HG02870 (cell line): Measurements from ENCODE around the gene CD320.
"Not testable (repeated sequence)": the region's sequence is repeated elsewhere in the genome, so short reads cannot be mapped to it uniquely, and the experiment has no call there.

ENCODE experiments used
- ATAC-seq: cut with Tn5 transposase; IDR thresholded peaks from one replicate; pipeline ENCODE4 v1.9.1; 2021; ENCODE audit warnings: mild to moderate bottlenecking, moderate library complexity; ENCODE audit not compliant: unreplicated experiment

The CD320 gene

DNA sequence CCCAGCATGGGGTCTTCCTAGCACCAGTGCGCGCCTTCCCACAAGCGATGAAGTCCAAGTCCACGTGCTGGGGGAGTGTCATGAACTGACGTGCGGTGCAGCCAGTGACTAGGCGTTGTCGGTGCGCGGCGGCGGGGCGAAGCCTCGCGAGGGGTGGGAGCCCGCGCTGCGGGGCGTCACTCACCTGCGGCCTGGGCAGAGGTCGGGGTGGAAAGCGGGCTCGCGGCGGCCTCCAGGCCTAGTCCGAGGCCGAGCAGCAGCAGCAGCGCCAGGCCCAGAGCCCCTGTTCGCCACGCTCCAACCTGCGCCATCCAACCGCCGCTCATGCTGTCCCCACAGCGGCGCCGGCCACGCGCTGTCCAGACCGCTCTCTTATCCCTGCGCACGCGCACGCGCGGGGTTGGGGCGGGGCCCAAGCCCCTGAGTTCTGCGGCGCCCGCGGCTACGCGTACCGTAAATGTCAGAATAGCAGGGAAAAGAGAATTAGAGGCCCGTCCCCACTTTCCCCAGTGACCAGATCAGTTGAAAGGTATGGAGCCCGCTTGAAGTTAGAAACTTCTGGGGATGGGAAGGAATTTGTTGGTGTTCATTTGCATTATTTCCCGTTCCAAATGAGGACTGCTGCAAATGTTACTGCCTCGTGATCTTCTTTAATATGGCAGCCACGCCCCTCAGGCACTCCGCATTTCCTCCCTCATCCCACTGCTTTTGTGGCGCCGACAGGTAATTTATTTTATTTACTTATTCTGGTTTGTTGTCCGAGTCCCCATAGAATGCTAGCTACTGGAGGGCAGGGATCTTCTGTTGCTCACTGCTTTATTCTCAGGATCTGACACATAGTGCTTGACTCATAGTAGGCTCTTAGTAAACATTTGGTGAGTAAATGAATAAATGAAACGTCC is at the start of gene CD320:
Gene CD320, minus strand, starts transcription at position 394 of the 902 bp plus-strand sequence. Its CDS starts 68 bp downstream, at position 326.
- peak; percentile 76 for ATAC-seq

DNA sequence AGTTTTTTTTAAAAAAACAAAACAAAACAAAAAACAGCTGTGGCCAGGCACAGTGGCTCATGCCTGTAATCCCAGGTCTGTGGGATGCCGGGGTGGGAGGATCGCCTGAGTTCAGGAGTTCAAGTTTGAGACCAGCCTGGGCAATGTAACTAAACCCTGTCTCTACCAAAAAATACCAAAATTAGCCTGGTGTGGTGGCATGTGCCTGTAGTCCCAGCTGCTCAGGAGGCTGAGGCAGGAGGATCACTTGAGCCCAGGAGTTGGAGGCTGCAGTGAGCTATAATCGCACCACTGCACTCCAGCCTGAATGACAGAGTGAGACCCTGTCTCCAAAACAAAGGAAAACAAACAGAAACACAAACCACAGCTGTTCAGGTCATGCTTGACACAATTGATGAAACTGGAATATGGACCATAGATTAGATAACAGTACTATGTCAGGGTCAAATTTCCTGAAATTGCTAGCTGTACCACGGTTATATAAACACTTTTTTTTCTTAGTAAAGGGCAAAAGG is 48.9 kb upstream of the CD320 start:
- no peak for ATAC-seq

DNA sequence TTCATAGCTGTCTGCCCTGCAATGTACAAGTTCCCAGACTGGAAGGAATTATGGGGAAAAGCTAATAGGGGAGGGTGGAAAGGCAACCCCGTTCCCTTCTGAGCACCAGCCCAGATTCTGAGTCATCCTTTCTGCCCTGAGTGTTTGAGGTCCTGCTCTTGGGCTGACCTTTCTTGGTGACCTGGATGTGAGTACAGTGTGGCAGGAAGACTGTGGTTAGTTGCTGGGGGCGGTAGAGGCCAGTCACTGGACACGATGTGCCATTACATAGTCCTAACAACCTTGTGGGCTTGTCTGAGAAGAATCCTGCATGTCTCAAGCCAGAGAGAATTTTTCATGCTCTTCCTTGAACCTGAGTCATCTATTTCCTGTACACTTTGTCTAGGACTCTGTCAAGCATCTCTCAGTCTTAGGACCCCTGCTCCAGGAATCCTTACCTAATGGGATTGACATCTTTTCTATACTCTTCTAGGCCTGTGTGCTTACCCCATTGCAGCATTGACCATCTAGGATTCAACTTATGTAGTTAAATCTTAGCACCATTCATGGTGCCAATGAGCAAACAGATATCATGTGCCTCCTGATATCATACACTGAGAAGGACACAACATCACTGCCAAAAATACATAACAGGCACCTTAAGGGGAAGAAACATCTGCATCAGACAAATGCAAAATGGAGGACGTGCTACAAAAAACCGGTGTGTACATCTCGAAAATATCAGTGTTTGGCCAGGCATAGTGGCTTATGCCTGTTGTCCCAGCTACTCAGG is 47.7 kb upstream of the CD320 start:
- no peak for ATAC-seq

DNA sequence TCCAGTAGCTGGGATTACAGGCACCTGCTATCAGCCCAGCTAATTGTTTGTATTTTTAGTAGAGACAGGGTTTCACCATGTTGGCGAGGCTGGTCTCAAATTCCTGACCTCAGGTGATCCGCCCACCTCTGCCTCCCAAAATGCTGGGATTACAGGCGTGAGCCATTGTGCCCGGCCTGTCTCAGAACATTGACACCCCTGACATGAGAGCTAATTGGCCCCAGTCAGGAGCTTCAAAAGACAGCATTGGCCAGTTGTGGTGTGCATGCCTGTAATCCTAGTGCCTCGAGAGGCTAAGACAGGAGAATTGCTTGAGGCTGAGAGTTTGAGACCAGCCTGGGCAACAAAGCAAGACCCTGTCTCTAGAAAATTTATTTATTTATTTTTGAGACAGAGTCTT is 44.7 kb upstream of the CD320 start:
- not testable (repeated sequence) for ATAC-seq

DNA sequence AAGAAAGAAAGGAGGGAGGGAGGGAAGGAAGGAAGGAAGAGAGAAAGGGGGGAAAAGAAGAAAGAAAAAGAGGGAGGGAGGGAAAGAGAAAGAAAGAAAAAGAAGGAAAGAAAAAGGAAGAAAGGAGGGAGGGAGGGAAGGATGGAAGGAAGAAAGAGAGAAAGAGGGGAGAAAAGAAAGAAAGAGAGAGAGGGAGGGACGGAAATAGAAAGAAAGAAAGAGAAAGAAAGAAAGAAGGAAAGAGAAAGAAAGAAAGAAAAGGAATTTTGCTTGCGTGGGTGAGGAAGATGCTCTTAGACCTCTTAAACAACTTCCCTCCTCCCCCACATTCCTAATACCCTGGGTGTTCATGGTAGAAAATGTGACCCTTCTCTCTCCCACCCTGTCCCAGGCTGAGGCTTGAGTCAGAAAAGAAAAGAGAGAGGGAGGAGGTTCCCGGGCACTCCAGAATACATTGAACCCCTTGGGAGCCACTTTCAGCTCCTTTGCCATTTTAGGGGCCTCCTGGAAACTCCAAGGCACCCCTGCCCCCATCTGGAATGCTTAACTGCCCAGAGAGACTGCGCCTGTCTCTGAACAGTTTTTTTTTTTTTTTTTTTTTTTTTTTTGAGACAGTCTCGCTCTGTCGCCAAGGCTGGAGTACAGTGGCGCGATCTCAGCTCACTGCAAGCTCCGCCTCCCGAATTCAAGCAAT is 44.1 kb upstream of the CD320 start:
- no peak for ATAC-seq

DNA sequence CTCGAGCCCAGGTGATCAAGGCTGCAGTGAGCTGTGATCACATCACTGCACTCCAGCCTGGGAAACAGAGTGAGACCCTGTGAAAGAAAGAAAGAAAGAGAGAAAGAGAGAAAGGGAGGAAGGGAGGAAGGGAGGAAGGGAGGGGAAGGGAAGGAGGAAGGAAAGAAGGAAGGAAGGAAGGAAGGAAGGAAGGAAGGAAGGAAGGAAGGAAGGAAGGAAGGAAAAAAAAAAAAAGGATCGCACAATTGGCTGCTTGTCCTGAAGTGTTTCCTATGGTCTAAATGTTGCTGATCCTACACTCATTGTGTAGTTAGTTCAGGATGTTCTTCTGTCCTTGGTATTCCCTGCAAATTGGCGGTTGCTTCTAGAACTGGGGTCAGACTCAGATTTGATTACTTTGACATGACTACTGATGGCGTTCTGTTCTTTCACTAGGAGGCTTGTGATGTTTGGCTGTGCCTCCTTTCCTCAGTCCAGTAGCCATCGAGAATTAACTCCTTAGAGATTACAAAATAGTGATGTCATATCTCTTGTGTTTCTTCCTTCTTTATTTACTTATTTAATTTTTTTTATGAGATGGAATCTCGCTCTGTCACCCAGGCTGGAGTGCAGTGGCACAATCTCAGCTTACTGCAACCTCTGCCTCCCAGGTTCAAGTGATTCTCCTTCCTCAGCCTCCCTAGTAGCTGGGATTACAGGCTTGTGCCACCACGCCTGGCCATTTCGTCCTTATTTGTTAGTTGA is 41.6 kb upstream of the CD320 start:
- ATAC-seq = not testable (repeated sequence)

DNA sequence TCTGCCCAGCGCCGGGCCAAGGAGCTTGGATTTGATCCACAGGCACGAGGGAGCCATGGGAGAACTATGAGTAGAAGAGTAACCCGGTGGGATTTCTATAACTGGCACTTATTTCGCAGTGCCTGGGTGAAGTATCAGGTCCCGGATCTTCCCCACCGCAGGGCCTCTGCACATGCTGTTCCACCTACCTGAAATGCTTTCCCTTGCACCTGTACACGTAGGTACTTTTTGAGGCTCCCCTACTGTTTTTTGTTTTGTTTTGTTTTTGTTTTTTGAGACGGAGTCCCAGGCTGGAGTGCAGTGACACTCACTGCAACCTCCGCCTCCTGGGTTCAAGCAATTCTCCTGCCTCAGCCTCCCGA is 35.3 kb upstream of the CD320 start:
- no peak for ATAC-seq

DNA sequence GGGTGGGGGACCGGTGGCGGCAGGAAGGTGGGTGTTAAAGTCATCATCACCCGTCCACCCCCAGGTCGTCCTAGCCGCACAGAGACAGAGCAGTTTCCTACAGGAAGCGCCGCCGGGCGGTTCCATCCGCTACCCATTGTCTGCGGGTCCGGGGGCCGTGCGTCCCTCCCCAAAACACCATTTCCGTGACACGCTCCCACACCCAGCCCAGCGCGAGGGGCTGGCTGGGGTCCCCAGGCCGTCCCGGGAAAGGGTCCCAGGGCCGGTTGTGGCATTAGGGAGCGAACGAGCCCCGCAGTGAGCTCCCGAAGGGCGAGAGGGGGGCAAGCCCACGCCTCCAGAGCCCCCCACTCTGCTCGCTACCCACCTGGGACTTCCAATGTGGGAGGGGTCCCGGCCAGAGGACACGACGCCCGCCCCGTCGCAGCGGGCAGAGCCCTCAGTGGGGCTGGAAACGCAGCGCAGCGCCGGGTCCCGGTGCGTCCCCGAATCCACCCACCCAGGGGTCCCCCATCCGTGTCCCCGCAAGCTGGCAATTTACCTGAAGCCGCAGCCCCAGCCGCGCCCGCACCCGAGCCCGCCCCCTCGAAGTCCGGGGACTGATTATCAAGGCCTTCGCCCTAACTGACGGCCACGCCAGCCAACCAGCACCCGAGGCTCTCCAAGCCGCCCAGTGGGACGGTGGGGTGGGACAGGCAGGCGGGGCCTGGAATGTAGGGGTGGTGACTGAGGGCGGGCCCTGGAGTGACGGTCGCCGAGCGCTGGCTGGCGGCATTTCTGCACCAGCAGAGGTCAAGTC is 34.7 kb upstream of the CD320 start, which contains the start of gene KANK3:
Gene KANK3, minus strand, starts transcription at position 579 of the 799 bp plus-strand sequence. CDS start 5,434 bp downstream, outside the sequence.
- ATAC-seq = peak; percentile 70

DNA sequence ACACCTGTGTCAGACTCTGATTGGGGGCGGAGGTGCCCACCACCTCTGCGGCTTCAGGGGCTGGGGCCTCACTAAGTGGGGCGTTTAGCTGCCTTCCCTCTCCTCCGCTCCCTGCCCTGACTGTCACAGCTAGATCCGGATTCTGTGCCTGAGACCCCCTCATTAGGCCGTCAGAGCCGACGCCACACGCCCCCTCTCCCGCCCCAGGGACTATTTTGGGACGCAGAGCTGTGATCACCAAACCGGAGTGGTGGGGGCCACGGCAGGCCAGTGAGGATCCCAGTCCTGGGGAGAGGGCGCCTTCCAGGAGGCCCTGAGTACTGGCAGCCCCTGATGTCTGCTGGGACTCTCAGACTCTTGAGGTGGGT is 34.1 kb upstream of the CD320 start:
- ATAC-seq = no peak

DNA sequence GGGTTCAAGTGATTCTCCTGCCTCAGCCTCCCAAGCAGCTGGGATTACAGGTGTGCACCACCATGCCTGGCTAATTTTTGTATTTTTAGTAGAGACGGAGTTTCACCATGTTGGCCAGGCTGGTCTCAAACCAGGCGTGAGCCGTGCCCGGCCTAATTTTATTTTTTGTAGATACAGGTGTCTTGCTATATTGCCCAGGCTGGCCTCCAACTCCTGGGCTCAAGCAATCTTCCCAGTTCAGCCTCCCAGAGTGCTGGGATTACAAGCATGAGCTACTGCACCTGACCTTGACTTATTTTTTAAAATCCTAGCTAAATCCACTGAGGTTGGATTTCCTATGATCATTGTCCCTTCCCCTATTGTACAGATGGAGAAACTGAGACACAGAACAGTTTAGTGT is 33.3 kb upstream of the CD320 start:
- ATAC-seq = not testable (repeated sequence)

DNA sequence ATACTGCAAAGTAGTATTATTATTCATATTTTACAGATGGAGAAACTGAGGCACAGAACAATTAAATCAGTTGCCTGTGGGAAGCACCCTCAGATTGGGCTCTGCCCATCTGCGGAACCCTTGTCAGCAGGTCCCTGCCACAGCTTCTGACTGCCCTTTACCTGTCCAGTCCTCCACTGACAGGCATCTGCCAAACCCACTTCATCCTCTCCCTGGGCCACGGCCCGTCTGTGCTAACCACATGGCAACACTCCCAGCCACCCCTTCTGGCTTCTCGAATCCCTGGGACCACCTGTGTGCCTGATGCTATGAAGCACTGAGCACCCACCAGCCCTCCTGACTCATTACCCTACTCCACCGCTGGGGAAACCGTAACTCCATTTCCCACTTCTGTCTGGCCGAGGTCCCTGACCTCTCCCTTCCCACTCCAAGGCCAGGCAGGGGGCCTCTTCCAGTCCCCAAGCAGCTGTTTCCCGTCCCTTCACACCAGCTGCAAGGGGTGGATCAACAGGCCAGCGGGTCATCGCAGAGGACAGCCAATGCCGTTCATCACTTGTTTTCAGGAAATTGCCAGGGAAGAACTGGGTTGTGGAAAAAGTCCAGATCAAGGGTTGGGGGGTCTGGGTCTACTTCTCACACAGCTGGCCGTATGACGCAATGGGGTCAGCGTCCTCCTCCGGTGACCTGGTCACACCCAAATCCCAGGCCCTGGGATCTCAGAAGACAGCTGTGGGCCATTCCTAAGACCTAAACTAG is 32.4 kb upstream of the CD320 start:
- no peak for ATAC-seq

DNA sequence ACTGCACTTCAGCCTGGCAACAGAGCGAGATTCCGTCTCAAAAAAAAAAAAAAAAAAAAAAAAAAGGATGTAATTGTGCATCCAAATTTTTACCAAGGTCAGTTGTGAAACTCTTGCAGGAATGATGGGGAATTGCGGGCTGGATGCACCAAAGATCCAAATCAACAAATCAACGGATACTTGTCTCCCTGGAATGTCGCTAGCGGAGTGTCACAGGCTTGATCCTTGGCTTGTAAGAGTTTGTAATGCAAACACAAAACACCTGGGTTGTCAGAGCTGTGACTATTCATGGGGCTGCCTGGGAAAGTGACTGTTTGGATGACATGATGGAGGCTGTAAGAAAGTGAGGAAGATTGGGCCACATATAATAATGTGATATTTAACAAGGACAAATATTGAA is 30.7 kb upstream of the CD320 start:
- no peak for ATAC-seq

DNA sequence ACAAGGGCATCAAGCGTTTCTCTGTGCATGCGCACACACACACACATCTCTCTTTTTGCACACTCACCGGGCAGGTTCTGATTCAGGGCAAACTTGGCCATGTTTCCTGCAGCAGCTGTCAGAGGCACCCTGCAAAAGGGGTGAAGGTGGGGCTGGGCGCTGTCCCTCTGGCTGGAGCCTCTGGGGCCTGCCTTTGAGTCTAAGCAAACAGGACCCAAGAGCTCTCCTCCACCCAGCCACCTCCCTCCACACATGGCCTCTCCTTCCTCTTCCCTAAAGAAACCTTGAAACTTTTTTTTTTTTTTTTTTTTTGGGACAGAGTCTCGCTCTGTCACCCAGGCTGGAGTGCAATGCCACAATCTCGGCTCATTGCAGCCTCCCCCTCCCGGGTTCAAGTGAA is 29.6 kb upstream of the CD320 start:
- no peak for ATAC-seq

DNA sequence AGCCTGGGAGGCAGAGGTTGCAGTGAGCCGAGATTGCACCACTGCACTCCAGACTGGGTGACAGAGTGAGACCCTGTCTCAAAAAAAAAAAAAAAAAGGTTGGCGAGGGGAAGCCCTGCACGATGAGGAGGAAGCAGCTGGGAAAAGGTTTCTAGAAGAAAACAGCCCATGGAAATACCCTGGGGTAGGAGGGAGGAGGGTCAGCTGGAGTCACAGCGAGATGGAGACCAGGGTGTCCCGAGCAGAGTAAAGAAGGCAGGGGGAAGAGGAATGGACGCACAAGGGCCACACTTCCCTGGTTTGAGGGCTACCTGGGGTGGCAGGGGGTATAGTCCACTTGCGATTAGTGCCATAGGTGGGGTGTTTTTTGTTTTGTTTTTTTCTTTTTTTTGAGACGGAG is 28.5 kb upstream of the CD320 start:
- ATAC-seq = no peak

DNA sequence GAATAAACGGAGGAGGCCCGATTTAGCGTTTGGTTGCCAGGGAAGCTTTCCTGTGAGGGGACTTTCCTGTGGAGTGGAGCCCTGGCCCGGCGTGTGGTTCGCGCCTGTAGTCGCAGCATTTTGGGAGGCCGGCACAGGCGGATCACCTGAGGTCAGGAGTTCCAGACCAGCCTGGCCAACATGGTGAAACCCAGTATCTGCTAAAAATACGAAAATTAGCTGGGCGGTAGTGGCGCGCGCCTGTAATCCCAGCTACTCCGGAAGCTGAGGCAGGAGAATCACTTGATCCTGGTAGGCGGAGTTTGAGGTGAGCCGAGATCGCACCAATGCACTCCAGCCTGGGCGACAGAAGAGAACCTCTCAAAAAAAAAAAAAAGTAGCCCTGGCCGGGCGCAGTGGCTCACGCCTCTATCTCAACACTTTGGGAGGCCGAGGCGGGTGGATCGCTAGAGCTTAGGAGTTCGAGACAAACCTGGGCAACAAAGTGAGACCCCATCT is 28.0 kb upstream of the CD320 start:
- ATAC-seq = no peak

DNA sequence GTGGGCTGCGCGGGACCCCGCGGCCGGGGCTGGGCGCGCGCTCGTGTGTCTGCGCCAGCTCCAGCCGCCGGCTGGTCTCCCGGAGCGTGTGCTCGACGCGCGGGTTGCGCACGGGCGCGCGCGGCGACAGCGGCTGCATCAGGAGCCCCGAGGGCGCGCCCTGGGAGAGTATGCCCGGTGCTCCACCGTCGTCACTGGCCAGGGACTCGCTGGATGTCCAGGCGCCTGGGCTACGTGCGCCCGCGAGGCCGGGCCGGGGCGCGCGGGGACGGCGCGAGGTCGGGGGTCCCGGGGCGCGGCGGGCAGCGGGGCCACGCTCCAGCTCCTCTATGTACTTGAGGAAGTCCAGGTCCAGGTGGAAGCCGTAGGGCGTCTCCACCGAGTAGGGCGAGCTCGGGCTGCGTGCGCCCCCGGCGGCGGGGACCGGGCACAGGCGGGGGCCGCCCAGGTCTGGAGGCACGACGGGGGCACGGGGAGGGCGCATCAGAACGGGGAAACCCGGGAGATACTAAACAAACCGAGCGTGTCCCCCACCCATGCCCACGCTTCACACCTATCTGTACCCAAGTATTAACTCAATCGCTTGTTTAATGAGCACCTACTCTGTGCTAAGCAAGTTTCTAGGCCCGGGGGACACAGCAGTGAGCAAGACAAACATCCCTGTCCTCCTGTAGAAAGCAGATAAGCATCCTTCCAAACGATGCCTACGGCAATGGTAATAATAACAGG is 27.3 kb upstream of the CD320 start:
- no peak for ATAC-seq

DNA sequence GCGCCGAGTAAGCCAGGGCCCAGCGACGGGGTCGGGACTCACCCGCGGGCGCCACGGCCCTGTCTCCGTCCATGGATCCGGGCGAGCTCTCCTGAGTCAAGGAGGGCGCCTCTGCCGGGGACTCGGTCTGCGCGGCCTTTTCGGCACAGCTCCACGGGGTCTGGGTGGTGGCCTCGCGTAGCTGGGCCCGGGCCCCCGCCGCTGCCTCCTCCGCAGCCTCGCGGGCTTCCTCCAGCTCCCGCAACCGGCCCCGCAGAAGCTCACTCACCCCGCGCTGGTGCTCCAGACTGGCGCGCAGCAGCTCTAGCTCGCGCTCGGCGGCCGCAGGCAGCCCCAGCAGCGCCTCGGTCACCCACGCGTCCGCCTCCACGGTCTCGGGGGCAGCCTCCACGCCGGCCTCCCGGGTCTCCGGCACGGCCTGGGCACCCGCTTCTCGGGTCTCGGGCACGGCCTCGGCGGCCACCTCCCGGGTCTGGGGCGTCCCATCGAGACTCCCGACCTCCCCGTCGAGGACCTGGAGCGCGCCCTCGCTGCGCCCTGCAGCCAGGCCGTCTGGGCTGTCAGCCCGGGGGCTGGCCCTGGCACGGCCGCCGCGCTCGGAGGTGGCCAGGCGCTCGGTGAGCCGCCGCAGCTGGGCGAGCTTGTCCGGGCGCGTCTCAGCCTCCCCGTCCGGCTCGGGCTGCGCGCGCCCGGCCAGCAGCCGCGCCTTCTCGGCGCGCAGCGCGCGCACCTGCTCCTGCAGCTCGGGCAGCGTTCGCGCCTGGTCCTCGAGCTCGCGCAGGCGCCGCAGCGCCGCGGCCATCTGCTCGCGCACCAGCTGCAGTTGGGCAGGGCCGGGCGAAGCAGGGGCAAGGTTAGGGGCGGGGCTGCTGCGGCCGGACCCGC is 26.5 kb upstream of the CD320 start:
- no peak for ATAC-seq
